HepG2 (cell line): ENCODE measurements around the gene ADSS1. TPM values are rescaled to one million over a fixed set of nuclear protein-coding genes. Genes with fewer than 3 reads are reported as not detected.

Experiments
- GZF1 ChIP-seq: sonication (generic); formaldehyde crosslinking; IDR thresholded peaks from 2 replicates; pipeline ENCODE4 v1.5.1; 2020; ENCODE audit warnings: mild to moderate bottlenecking, missing genetic modification reagents
- MLLT10 ChIP-seq: sonication (generic); formaldehyde crosslinking; IDR thresholded peaks from 2 replicates; pipeline ENCODE4 v1.4.0; 2020; ENCODE audit warnings: missing genetic modification reagents
- REPIN1 ChIP-seq: sonication (generic); formaldehyde crosslinking; IDR thresholded peaks from 2 replicates; pipeline ENCODE4 v1.8.0; 2022; ENCODE audit warnings: missing genetic modification reagents, low read depth, mild to moderate bottlenecking, borderline replicate concordance
- SIN3A ChIP-seq: IDR thresholded peaks from 2 replicates; pipeline ENCODE4 v1.6.1; 2011; ENCODE audit warnings: low read depth, mild to moderate bottlenecking, control low read depth, low read length, borderline replicate concordance
- SOX6 ChIP-seq, 2 experiments: fragments of 450-650 bp in 1 of 2; sonication (generic) in 1 of 2; formaldehyde crosslinking in 1 of 2; IDR thresholded peaks; 2 replicates each; pipeline versions ENCODE4 v1.4.0 to v1.6.1; 2017 to 2020; ENCODE audit warnings: antibody characterized with exemption in 1 of 2, mild to moderate bottlenecking in 1 of 2, missing genetic modification reagents in 1 of 2
- SRSF9 ChIP-seq: fragments of 200-400 bp; formaldehyde crosslinking; IDR thresholded peaks from 2 replicates; pipeline ENCODE4 v1.6.1; 2018; ENCODE audit warnings: borderline replicate concordance, mild to moderate bottlenecking, low read depth, low read length; ENCODE audit not compliant: insufficient read depth, poor library complexity, severe bottlenecking
- THYN1 ChIP-seq: sonication (generic); formaldehyde crosslinking; IDR thresholded peaks from 2 replicates; pipeline ENCODE4 v1.8.1; 2023; ENCODE audit warnings: low read depth, mild to moderate bottlenecking, moderate library complexity, missing genetic modification reagents, borderline replicate concordance
- ZNF264 ChIP-seq: sonication (generic); formaldehyde crosslinking; IDR thresholded peaks from 2 replicates; pipeline ENCODE4 v1.4.0; 2020; ENCODE audit warnings: missing genetic modification reagents
- ZNF282 ChIP-seq: fragments of 450-650 bp; IDR thresholded peaks from 2 replicates; pipeline ENCODE4 v1.6.1; 2018; ENCODE audit not compliant: partially characterized antibody
- ZNF709 ChIP-seq: sonication (generic); formaldehyde crosslinking; IDR thresholded peaks from 2 replicates; pipeline ENCODE4 v1.5.0; 2020; ENCODE audit warnings: mild to moderate bottlenecking, missing genetic modification reagents
- polyA plus RNA-seq, 8 experiments: library from polyadenylated mRNA; depleted of rRNA in 3 of 8; stranded (reverse) in 7 of 8; unstranded in 1 of 8; fragments of >200 nt; fragmentation: Illumina TruSeq in 4 of 8; extraction: Trizol in 4 of 8; gene quantifications; 2 replicates each; pipeline versions ENCODE4 v1.2.1 to v1.2.3, GENCODE V29; 2011 to 2016; ENCODE audit warnings: low read depth in 4 of 8, missing spikeins in 1 of 8, mixed read lengths in 1 of 8; ENCODE audit not compliant: insufficient read depth in 1 of 8
- total RNA-seq, 5 experiments: library from RNA; depleted of rRNA; stranded (reverse); fragments of >200 nt; fragmentation: Illumina TruSeq; extraction: Trizol; gene quantifications; 2 replicates each; pipeline ENCODE4 v1.2.3, GENCODE V29; 2016; ENCODE audit warnings: low read depth in 1 of 5
- TF ChIP-seq, protein P1 (sequence below): sonication (generic); formaldehyde crosslinking; IDR thresholded peaks from 2 replicates; pipeline ENCODE4 v1.5.0; 2020; ENCODE audit warnings: mild to moderate bottlenecking, missing genetic modification reagents
- TF ChIP-seq, protein P2 (sequence below): sonication (generic); formaldehyde crosslinking; IDR thresholded peaks from 2 replicates; pipeline ENCODE4 v1.4.0; 2020; ENCODE audit warnings: mild to moderate bottlenecking, missing genetic modification reagents, borderline replicate concordance
- TF ChIP-seq, protein P3 (sequence below): sonication (generic); formaldehyde crosslinking; IDR thresholded peaks from 2 replicates; pipeline ENCODE4 v1.4.0; 2020; ENCODE audit warnings: missing genetic modification reagents
- TF ChIP-seq, protein P4 (sequence below): sonication (generic); formaldehyde crosslinking; conservative IDR thresholded peaks from 2 replicates; pipeline ENCODE4 v1.8.1; 2023; ENCODE audit warnings: missing genetic modification reagents
- TF ChIP-seq, protein P5 (sequence below): sonication (generic); formaldehyde crosslinking; IDR thresholded peaks from 2 replicates; pipeline ENCODE4 v1.5.0; 2020; ENCODE audit warnings: mild to moderate bottlenecking, missing genetic modification reagents, moderate library complexity

ADSS1 gene
- total and polyA plus RNA-seq, 2 of the 13 experiments (the other 11 are each of a cell fraction or from before 2014, with no cell fraction given), result 1.0 to 36.7 TPM

DNA sequence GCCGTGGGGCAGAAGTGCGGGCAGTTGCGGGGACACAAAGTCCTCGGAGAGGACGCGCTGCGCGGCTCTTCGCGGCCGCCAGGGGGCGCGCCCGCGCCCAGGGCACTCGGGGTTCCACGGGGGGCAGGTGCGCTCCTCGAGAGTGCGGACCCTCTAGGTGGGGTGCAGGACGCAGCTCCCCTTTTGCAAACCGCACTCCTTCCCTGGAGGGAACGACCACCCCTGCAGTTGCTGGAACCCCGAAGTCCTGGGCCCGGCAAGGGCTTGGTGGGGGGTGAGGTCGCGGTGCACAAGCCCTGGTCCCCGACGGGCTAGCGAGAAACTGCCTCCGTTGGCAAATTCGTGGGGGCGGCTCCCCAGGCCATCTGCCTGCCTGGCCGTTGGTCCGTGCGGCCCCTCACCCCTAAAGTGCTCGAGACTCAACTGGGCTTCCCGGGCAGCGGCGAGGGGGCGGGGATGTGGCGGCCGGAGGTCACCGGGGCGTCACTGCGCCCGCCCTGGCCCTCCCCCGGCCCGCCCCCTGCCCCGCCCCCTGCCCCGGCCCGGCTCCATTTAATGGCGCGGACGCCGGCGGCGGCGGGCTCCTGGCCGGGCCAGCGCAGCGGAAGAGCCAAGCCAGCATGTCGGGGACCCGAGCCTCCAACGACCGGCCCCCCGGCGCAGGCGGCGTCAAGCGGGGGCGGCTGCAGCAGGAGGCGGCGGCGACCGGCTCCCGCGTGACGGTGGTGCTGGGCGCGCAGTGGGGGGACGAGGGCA, at the start of gene ADSS1 (continued):
- TF ChIP-seq, protein P1, sequence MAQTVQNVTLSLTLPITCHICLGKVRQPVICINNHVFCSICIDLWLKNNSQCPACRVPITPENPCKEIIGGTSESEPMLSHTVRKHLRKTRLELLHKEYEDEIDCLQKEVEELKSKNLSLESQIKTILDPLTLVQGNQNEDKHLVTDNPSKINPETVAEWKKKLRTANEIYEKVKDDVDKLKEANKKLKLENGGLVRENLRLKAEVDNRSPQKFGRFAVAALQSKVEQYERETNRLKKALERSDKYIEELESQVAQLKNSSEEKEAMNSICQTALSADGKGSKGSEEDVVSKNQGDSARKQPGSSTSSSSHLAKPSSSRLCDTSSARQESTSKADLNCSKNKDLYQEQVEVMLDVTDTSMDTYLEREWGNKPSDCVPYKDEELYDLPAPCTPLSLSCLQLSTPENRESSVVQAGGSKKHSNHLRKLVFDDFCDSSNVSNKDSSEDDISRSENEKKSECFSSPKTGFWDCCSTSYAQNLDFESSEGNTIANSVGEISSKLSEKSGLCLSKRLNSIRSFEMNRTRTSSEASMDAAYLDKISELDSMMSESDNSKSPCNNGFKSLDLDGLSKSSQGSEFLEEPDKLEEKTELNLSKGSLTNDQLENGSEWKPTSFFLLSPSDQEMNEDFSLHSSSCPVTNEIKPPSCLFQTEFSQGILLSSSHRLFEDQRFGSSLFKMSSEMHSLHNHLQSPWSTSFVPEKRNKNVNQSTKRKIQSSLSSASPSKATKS (CRISPR knock-in tag), result no peak
- TF ChIP-seq ZNF264 (CRISPR knock-in tag) (no peak), ZNF709 (CRISPR knock-in tag) (no peak; the same call in none of the 2 replicates), REPIN1 (CRISPR knock-in tag) (no peak), MLLT10 (CRISPR knock-in tag) (no peak), SIN3A (no peak; the same call in 1 of the 2 replicates), SOX6 (IDR thresholded peaks at IDR 0.05) (no peak), SOX6 (CRISPR knock-in tag; IDR thresholded peaks at IDR 0.05) (no peak), ZNF282 (no peak), SRSF9 (no peak), GZF1 (CRISPR knock-in tag) (no peak), THYN1 (CRISPR knock-in tag) (no peak)
- TF ChIP-seq, protein P2, sequence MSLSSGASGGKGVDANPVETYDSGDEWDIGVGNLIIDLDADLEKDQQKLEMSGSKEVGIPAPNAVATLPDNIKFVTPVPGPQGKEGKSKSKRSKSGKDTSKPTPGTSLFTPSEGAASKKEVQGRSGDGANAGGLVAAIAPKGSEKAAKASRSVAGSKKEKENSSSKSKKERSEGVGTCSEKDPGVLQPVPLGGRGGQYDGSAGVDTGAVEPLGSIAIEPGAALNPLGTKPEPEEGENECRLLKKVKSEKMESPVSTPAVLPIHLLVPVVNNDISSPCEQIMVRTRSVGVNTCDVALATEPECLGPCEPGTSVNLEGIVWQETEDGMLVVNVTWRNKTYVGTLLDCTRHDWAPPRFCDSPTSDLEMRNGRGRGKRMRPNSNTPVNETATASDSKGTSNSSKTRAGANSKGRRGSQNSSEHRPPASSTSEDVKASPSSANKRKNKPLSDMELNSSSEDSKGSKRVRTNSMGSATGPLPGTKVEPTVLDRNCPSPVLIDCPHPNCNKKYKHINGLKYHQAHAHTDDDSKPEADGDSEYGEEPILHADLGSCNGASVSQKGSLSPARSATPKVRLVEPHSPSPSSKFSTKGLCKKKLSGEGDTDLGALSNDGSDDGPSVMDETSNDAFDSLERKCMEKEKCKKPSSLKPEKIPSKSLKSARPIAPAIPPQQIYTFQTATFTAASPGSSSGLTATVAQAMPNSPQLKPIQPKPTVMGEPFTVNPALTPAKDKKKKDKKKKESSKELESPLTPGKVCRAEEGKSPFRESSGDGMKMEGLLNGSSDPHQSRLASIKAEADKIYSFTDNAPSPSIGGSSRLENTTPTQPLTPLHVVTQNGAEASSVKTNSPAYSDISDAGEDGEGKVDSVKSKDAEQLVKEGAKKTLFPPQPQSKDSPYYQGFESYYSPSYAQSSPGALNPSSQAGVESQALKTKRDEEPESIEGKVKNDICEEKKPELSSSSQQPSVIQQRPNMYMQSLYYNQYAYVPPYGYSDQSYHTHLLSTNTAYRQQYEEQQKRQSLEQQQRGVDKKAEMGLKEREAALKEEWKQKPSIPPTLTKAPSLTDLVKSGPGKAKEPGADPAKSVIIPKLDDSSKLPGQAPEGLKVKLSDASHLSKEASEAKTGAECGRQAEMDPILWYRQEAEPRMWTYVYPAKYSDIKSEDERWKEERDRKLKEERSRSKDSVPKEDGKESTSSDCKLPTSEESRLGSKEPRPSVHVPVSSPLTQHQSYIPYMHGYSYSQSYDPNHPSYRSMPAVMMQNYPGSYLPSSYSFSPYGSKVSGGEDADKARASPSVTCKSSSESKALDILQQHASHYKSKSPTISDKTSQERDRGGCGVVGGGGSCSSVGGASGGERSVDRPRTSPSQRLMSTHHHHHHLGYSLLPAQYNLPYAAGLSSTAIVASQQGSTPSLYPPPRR (CRISPR knock-in tag), result 0 out of 2 replicates have a peak, but pooled peaks have one; percentile 27
- TF ChIP-seq, protein P3, sequence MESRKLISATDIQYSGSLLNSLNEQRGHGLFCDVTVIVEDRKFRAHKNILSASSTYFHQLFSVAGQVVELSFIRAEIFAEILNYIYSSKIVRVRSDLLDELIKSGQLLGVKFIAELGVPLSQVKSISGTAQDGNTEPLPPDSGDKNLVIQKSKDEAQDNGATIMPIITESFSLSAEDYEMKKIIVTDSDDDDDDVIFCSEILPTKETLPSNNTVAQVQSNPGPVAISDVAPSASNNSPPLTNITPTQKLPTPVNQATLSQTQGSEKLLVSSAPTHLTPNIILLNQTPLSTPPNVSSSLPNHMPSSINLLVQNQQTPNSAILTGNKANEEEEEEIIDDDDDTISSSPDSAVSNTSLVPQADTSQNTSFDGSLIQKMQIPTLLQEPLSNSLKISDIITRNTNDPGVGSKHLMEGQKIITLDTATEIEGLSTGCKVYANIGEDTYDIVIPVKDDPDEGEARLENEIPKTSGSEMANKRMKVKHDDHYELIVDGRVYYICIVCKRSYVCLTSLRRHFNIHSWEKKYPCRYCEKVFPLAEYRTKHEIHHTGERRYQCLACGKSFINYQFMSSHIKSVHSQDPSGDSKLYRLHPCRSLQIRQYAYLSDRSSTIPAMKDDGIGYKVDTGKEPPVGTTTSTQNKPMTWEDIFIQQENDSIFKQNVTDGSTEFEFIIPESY (CRISPR knock-in tag), result 0 out of 2 replicates have a peak, but pooled peaks have one; percentile 16
- TF ChIP-seq, protein P4, sequence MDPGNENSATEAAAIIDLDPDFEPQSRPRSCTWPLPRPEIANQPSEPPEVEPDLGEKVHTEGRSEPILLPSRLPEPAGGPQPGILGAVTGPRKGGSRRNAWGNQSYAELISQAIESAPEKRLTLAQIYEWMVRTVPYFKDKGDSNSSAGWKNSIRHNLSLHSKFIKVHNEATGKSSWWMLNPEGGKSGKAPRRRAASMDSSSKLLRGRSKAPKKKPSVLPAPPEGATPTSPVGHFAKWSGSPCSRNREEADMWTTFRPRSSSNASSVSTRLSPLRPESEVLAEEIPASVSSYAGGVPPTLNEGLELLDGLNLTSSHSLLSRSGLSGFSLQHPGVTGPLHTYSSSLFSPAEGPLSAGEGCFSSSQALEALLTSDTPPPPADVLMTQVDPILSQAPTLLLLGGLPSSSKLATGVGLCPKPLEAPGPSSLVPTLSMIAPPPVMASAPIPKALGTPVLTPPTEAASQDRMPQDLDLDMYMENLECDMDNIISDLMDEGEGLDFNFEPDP, result no peak
- TF ChIP-seq, protein P5, sequence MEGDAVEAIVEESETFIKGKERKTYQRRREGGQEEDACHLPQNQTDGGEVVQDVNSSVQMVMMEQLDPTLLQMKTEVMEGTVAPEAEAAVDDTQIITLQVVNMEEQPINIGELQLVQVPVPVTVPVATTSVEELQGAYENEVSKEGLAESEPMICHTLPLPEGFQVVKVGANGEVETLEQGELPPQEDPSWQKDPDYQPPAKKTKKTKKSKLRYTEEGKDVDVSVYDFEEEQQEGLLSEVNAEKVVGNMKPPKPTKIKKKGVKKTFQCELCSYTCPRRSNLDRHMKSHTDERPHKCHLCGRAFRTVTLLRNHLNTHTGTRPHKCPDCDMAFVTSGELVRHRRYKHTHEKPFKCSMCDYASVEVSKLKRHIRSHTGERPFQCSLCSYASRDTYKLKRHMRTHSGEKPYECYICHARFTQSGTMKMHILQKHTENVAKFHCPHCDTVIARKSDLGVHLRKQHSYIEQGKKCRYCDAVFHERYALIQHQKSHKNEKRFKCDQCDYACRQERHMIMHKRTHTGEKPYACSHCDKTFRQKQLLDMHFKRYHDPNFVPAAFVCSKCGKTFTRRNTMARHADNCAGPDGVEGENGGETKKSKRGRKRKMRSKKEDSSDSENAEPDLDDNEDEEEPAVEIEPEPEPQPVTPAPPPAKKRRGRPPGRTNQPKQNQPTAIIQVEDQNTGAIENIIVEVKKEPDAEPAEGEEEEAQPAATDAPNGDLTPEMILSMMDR (CRISPR knock-in tag), result peak; percentile 90
